ENCODE results near the gene TPX2. TPM values are rescaled to one million over a fixed set of nuclear protein-coding genes. Genes with fewer than 3 reads are reported as not detected.
"Not testable (repeated sequence)": the region's sequence is repeated elsewhere in the genome, so short reads cannot be mapped to it uniquely, and the experiment has no call there.

Gene TPX2
- polyA plus RNA-seq, 2 of the 4 experiments (the other 2 are of a cell fraction), result 92.9 TPM

DNA sequence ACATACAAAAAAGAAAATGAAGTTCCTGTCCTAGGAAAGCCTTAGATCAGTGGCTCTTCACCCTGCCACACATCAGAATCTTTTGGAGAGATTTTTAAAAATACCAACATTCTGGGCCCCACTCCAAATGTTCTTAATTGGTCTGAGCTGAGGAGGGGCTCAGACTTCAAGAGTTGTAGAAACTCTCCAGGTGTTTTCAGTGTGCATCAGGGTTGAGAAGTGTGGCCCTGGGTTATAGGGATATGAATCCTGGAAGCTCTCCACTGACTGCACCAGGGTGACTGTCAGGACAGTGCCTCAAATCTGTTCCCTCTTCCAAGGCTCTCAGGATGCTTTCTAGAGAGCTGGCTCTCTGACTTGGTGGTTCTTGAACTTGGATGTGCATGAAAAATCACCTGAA lies 74.5 kb downstream of the TPX2 start (continued):
- no peak for TF ChIP-seq MAZ (IDR thresholded peaks at IDR 0.05; ENCODE audit: borderline replicate concordance, low read depth, low read length)

DNA sequence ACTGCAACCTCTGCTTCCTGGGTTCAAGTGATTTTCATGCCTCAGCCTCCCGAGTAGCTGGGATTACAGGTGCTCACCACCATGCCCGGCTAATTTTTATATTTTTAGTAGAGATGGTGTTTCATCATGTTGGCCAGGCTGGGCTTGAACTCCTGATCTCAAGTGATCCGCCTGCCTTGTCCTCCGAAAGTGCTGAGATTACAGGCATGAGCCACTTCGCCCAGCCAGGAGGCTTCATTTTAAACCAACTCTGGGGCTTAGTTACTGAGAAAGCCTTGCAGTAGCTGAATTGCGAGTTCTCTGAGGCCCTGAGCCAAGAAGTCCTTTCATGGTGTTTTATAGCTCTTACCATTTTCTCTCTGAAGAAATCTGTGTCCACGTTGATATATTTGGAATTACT lies 75.1 kb downstream of the TPX2 start:
- CTCF ChIA-PET, result interaction anchor here (0.5 to 3.3 kb wide), 10 partner anchors 8 to 278 kb away, joined by 3 to 19 read pairs (median 4); partner anchors contain the start of gene PDRG1
- POLR2A ChIA-PET, result not testable (repeated sequence)

GRCh38 chr20:31815408-31816188 lies 76.5 kb downstream of the TPX2 start:
- FAIRE-seq (no peak), ATAC-seq (peak; percentile 25 to 27; a peak in 3 of 6 replicates)
- CTCF ChIA-PET, result interaction anchor here (1.2 to 4.5 kb wide), 9 partner anchors 8 to 219 kb away, joined by 3 to 26 read pairs (median 7); no protein-coding TSS in a partner anchor

More for the DNA sequence above, 75.1 kb downstream of the TPX2 start:
- not testable (repeated sequence) for H3K4me3 ChIP-seq; DNase-seq (ENCODE audit: low read depth in 1 of 2, low spot score in 1 of 2); H3K4me2 ChIP-seq; H3K4me1 ChIP-seq; H3K9me3 ChIP-seq; FAIRE-seq; ATAC-seq; H3K27ac ChIP-seq
- 92% methylated on average over 7 of the region's 7 CpGs for WGBS (ENCODE audit: missing lambda C conversion rate)

GRCh38 chr20:31816221-31816620 lies 77.1 kb downstream of the TPX2 start:
- Histone ChIP-seq H3K4me2 (no peak overlapping the region), H3K4me1 (no peaks in the 10 kb centered on the region), H3K27ac (no peak overlapping the region), H3K4me3 (no peak overlapping the region), H3K9me3 (no peaks in the 10 kb centered on the region)
- ATAC-seq (no peak), DNase-seq (ENCODE audit: low read depth in 1 of 2, low spot score in 1 of 2) (no peak), FAIRE-seq (no peak)
- ChIA-PET CTCF (interaction anchor here (0.6 to 4.5 kb wide), 13 partner anchors 10 to 219 kb away, joined by 3 to 29 read pairs (median 4); no protein-coding TSS in a partner anchor), POLR2A (no interaction called here)
- TF ChIP-seq NPAS2 (CRISPR knock-in tag; IDR thresholded peaks at IDR 0.05; ENCODE audit: borderline replicate concordance) (no peak), ELK1 (IDR thresholded peaks at IDR 0.05; ENCODE audit: low read depth, low read length) (no peak), RARB (CRISPR knock-in tag; IDR thresholded peaks at IDR 0.05) (no peak), TP53 (CRISPR knock-in tag; IDR thresholded peaks at IDR 0.05) (no peak), CHD2 (IDR thresholded peaks at IDR 0.05; ENCODE audit: low read length, partially characterized antibody) (no peak), JUN (IDR thresholded peaks at IDR 0.05) (no peak), RNF2 (IDR thresholded peaks at IDR 0.05; ENCODE audit: borderline replicate concordance, low read depth) (no peak), EP300 (IDR thresholded peaks at IDR 0.05) (no peak), ATOH8 (CRISPR knock-in tag; IDR thresholded peaks at IDR 0.05; ENCODE audit: low read depth) (no peak), ZFP36 (IDR thresholded peaks at IDR 0.05; ENCODE audit: borderline replicate concordance, partially characterized antibody) (no peak)
- TF ChIP-seq, protein P1, sequence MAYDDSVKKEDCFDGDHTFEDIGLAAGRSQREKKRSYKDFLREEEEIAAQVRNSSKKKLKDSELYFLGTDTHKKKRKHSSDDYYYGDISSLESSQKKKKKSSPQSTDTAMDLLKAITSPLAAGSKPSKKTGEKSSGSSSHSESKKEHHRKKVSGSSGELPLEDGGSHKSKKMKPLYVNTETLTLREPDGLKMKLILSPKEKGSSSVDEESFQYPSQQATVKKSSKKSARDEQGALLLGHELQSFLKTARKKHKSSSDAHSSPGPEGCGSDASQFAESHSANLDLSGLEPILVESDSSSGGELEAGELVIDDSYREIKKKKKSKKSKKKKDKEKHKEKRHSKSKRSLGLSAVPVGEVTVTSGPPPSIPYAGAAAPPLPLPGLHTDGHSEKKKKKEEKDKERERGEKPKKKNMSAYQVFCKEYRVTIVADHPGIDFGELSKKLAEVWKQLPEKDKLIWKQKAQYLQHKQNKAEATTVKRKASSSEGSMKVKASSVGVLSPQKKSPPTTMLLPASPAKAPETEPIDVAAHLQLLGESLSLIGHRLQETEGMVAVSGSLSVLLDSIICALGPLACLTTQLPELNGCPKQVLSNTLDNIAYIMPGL (CRISPR knock-in tag; IDR thresholded peaks at IDR 0.05; ENCODE audit: borderline replicate concordance), result no peak
- WGBS (ENCODE audit: missing lambda C conversion rate), result 80% methylated on average over 5 of the region's 5 CpGs

More at GRCh38 chr20:31815408-31816188, 76.5 kb downstream of the TPX2 start:
- Histone ChIP-seq H3K4me2 (no peak overlapping the region), H3K27ac (no peak overlapping the region), H3K9me3 (no peaks in the 10 kb centered on the region), H3K4me3 (no peak overlapping the region), H3K4me1 (no peaks in the 10 kb centered on the region)
- POLR2A ChIA-PET, result no interaction called here
- WGBS (ENCODE audit: missing lambda C conversion rate), result 72% methylated on average over 8 of the region's 9 CpGs
- TF ChIP-seq FOXS1 (CRISPR knock-in tag; IDR thresholded peaks at IDR 0.05) (no peak), TP53 (CRISPR knock-in tag; IDR thresholded peaks at IDR 0.05) (no peak)
- DNase-seq (ENCODE audit: low read depth in 1 of 2, low spot score in 1 of 2), result peak in 1 of 2 experiments; percentile 19
